Activated T-cell treated with anti-CD3 and anti-CD28 coated beads, Interleukin-2, amount 50 U/mL, for 24 hours (primary cell): ENCODE results near the gene PAPSS1.

Source experiments
- DNase-seq: peaks from one replicate; pipeline ENCODE4 v3.0.0-alpha.2; 2020
- H3K27ac Mint-ChIP-seq: 2 replicates; pipeline ENCODE4 v1.8.0; 2020; ENCODE audit warnings: mild to moderate bottlenecking, mixed read lengths
- H3K27me3 Mint-ChIP-seq: 2 replicates; pipeline ENCODE4 v1.8.0; 2020; ENCODE audit warnings: mixed read lengths
- H3K36me3 Mint-ChIP-seq: 2 replicates; pipeline ENCODE4 v1.8.0; 2020; ENCODE audit warnings: low read depth, mixed read lengths
- H3K4me1 Mint-ChIP-seq: 2 replicates; pipeline ENCODE4 v1.8.0; 2020; ENCODE audit warnings: low read depth, mixed read lengths
- H3K4me3 Mint-ChIP-seq: 2 replicates; pipeline ENCODE4 v1.8.0; 2020; ENCODE audit warnings: mild to moderate bottlenecking, moderate library complexity, mixed read lengths
- H3K9me3 Mint-ChIP-seq: 2 replicates; pipeline ENCODE4 v1.8.0; 2020; ENCODE audit warnings: mixed read lengths

Gene PAPSS1

GRCh38 chr4:107600436-107600835, 119.6 kb downstream of the PAPSS1 start:
- H3K27me3 Mint-ChIP-seq, result peaks cover 9% of the 10 kb centered on the region
- H3K9me3 Mint-ChIP-seq, result no peaks in the 10 kb centered on the region
- DNase-seq, result no peak
- H3K36me3 Mint-ChIP-seq, result no peaks in the 10 kb centered on the region
- H3K4me1 Mint-ChIP-seq, result no peaks in the 10 kb centered on the region
- no peak overlapping the region for H3K27ac Mint-ChIP-seq
- H3K4me3 Mint-ChIP-seq, result no peak overlapping the region

- Mint-ChIP-seq H3K36me3 (no peaks in the 10 kb centered on the region), H3K27ac (no peak overlapping the region), H3K27me3 (peaks cover 9% of the 10 kb centered on the region), H3K4me1 (no peaks in the 10 kb centered on the region), H3K4me3 (no peak overlapping the region), H3K9me3 (no peaks in the 10 kb centered on the region)
- DNase-seq, result no peak
Measured at GRCh38 chr4:107599841-107600240, 120.2 kb downstream of the PAPSS1 start.

- H3K4me3 Mint-ChIP-seq, result no peak overlapping the region
- no peak for DNase-seq
- peaks cover 18% of the 10 kb centered on the region for H3K27me3 Mint-ChIP-seq
- no peaks in the 10 kb centered on the region for H3K4me1 Mint-ChIP-seq
- H3K36me3 Mint-ChIP-seq, result no peaks in the 10 kb centered on the region
- no peak overlapping the region for H3K27ac Mint-ChIP-seq
- H3K9me3 Mint-ChIP-seq, result peaks cover 11% of the 10 kb centered on the region
Measured at GRCh38 chr4:107593230-107593629, 126.8 kb downstream of the PAPSS1 start.

- H3K36me3 Mint-ChIP-seq, result no peaks in the 10 kb centered on the region
- no peaks in the 10 kb centered on the region for H3K4me1 Mint-ChIP-seq
- H3K9me3 Mint-ChIP-seq, result peaks cover 11% of the 10 kb centered on the region
- peaks cover 11% of the 10 kb centered on the region for H3K27me3 Mint-ChIP-seq
- DNase-seq, result no peak
- no peak overlapping the region for H3K27ac Mint-ChIP-seq
- H3K4me3 Mint-ChIP-seq, result no peak overlapping the region
Measured at GRCh38 chr4:107592519-107592918, 127.5 kb downstream of the PAPSS1 start.

GRCh38 chr4:107589269-107589668, 130.8 kb downstream of the PAPSS1 start:
- Mint-ChIP-seq H3K4me3 (no peak overlapping the region), H3K4me1 (no peaks in the 10 kb centered on the region), H3K27me3 (peaks cover 11% of the 10 kb centered on the region), H3K36me3 (no peaks in the 10 kb centered on the region), H3K27ac (no peak overlapping the region), H3K9me3 (peaks cover 13% of the 10 kb centered on the region)
- no peak for DNase-seq

- Mint-ChIP-seq H3K4me3 (no peak overlapping the region), H3K4me1 (no peaks in the 10 kb centered on the region), H3K27ac (no peak overlapping the region), H3K9me3 (peaks cover 14% of the 10 kb centered on the region), H3K36me3 (no peaks in the 10 kb centered on the region), H3K27me3 (peaks cover 6% of the 10 kb centered on the region)
- no peak for DNase-seq
Measured at GRCh38 chr4:107586371-107586770, 133.7 kb downstream of the PAPSS1 start.

GRCh38 chr4:107579099-107579498, 140.9 kb downstream of the PAPSS1 start:
- Mint-ChIP-seq H3K4me3 (no peak overlapping the region), H3K4me1 (no peaks in the 10 kb centered on the region), H3K27me3 (peaks cover 14% of the 10 kb centered on the region), H3K27ac (no peak overlapping the region), H3K36me3 (no peaks in the 10 kb centered on the region), H3K9me3 (peaks cover 11% of the 10 kb centered on the region)
- DNase-seq, result no peak

GRCh38 chr4:107578321-107578720, 141.7 kb downstream of the PAPSS1 start:
- Mint-ChIP-seq H3K4me1 (no peaks in the 10 kb centered on the region), H3K27ac (no peak overlapping the region), H3K36me3 (no peaks in the 10 kb centered on the region), H3K9me3 (peaks cover 11% of the 10 kb centered on the region), H3K27me3 (peaks cover 14% of the 10 kb centered on the region), H3K4me3 (no peak overlapping the region)
- DNase-seq, result no peak

- peaks cover 14% of the 10 kb centered on the region for H3K27me3 Mint-ChIP-seq
- no peaks in the 10 kb centered on the region for H3K4me1 Mint-ChIP-seq
- H3K4me3 Mint-ChIP-seq, result no peak overlapping the region
- no peaks in the 10 kb centered on the region for H3K36me3 Mint-ChIP-seq
- no peak overlapping the region for H3K27ac Mint-ChIP-seq
- peaks cover 11% of the 10 kb centered on the region for H3K9me3 Mint-ChIP-seq
- DNase-seq, result no peak
Measured at GRCh38 chr4:107577743-107578142, 142.3 kb downstream of the PAPSS1 start.

- H3K36me3 Mint-ChIP-seq, result no peaks in the 10 kb centered on the region
- no peaks in the 10 kb centered on the region for H3K4me1 Mint-ChIP-seq
- no peak overlapping the region for H3K4me3 Mint-ChIP-seq
- DNase-seq, result no peak
- H3K9me3 Mint-ChIP-seq, result peaks cover under 1% of the 10 kb centered on the region
- H3K27me3 Mint-ChIP-seq, result peaks cover 3% of the 10 kb centered on the region
- H3K27ac Mint-ChIP-seq, result no peak overlapping the region
Measured at GRCh38 chr4:107575243-107575642, 144.8 kb downstream of the PAPSS1 start.

- peaks cover 7% of the 10 kb centered on the region for H3K9me3 Mint-ChIP-seq
- no peak for DNase-seq
- no peaks in the 10 kb centered on the region for H3K27me3 Mint-ChIP-seq
- no peaks in the 10 kb centered on the region for H3K4me1 Mint-ChIP-seq
- H3K27ac Mint-ChIP-seq, result no peak overlapping the region
- H3K4me3 Mint-ChIP-seq, result no peak overlapping the region
- no peaks in the 10 kb centered on the region for H3K36me3 Mint-ChIP-seq
Measured at GRCh38 chr4:107572281-107572680, 147.8 kb downstream of the PAPSS1 start.

- DNase-seq, result no peak
Measured at GRCh38 chr4:107570952-107571351, 149.1 kb downstream of the PAPSS1 start.

GRCh38 chr4:107564326-107564725, 155.7 kb downstream of the PAPSS1 start:
- H3K4me1 Mint-ChIP-seq, result no peaks in the 10 kb centered on the region
- H3K27me3 Mint-ChIP-seq, result peaks cover 24% of the 10 kb centered on the region
- DNase-seq, result no peak
- H3K36me3 Mint-ChIP-seq, result no peaks in the 10 kb centered on the region
- H3K27ac Mint-ChIP-seq, result no peak overlapping the region
- no peak overlapping the region for H3K4me3 Mint-ChIP-seq
- H3K9me3 Mint-ChIP-seq, result peaks cover 8% of the 10 kb centered on the region

More at GRCh38 chr4:107570952-107571351, 149.1 kb downstream of the PAPSS1 start:
- H3K27ac Mint-ChIP-seq, result no peak overlapping the region
- no peak overlapping the region for H3K4me3 Mint-ChIP-seq
- peaks cover under 1% of the 10 kb centered on the region for H3K27me3 Mint-ChIP-seq
- no peaks in the 10 kb centered on the region for H3K36me3 Mint-ChIP-seq
- H3K4me1 Mint-ChIP-seq, result no peaks in the 10 kb centered on the region
- H3K9me3 Mint-ChIP-seq, result peaks cover 8% of the 10 kb centered on the region
